Breast epithelium (tissue), 3 donors: ENCODE measurements around the gene THADA.
"Not testable (repeated sequence)": the region's sequence is repeated elsewhere in the genome, so short reads cannot be mapped to it uniquely, and the experiment has no call there.

Experiments
- CTCF ChIP-seq, 3 donors: fragments of 450-650 bp; IDR thresholded peaks; one replicate each; pipeline ENCODE4 v1.5.1; 2016 to 2017; ENCODE audit warnings: antibody characterized with exemption in 3 of 3, mild to moderate bottlenecking in 3 of 3, moderate library complexity in 3 of 3
- POLR2A ChIP-seq: fragments of 450-650 bp; IDR thresholded peaks from one replicate; pipeline ENCODE4 v1.6.1; 2016; ENCODE audit warnings: antibody characterized with exemption, mild to moderate bottlenecking, moderate library complexity
- POLR2AphosphoS5 ChIP-seq, 3 donors: sonication (generic); formaldehyde crosslinking; IDR thresholded peaks; one replicate each; pipeline ENCODE4 v1.6.1; 2017; ENCODE audit warnings: antibody characterized with exemption in 3 of 3

DNA sequence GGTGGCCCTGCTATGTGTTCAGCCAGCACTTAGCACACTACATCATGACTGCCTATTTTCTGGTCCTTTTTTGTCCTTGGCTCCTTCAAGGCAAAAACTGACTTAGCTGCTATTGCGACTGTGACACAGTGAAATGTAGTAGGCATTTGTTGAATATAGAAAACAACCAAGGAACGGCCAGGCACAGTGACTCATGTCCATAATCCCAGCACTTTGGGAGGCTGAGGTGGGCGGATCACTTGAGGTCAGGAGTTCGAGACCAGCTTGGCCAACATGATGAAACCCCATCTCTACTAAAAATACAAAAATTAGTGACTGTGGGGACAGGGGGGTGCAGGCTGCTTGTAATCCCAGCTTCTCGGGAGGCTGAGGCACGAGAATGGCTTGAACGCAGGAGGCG, 199.5 kb downstream of the THADA start:
- not testable (repeated sequence) for TF ChIP-seq CTCF (IDR thresholded peaks at IDR 0.05); POLR2A; POLR2AphosphoS5 (IDR thresholded peaks at IDR 0.05)
